Measurements from ENCODE around the gene SPAG16.

- TF ChIP-seq POLR2AphosphoS5 (IDR thresholded peaks at IDR 0.05; ENCODE audit: low read depth, low read length) = no peak
- no peak for TF ChIP-seq POLR2A (IDR thresholded peaks at IDR 0.05; ENCODE audit: low read depth, low read length)
These were observed 1152.2 kb downstream of the SPAG16 start for GRCh38 chr2:214436470-214436869.
